GM18526 (cell line): Measurements from ENCODE around the gene SHROOM1.

Source experiments
- POLR2A ChIP-seq: IDR thresholded peaks from 3 replicates; pipeline ENCODE4 v1.6.1; 2011; ENCODE audit not compliant: insufficient read length; ENCODE audit errors: extremely low read depth

SHROOM1 gene, protein sequence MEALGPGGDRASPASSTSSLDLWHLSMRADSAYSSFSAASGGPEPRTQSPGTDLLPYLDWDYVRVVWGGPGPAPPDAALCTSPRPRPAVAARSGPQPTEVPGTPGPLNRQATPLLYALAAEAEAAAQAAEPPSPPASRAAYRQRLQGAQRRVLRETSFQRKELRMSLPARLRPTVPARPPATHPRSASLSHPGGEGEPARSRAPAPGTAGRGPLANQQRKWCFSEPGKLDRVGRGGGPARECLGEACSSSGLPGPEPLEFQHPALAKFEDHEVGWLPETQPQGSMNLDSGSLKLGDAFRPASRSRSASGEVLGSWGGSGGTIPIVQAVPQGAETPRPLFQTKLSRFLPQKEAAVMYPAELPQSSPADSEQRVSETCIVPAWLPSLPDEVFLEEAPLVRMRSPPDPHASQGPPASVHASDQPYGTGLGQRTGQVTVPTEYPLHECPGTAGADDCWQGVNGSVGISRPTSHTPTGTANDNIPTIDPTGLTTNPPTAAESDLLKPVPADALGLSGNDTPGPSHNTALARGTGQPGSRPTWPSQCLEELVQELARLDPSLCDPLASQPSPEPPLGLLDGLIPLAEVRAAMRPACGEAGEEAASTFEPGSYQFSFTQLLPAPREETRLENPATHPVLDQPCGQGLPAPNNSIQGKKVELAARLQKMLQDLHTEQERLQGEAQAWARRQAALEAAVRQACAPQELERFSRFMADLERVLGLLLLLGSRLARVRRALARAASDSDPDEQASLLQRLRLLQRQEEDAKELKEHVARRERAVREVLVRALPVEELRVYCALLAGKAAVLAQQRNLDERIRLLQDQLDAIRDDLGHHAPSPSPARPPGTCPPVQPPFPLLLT

GRCh38 chr5:132830436-132831094, at the start of gene SHROOM1:
Gene SHROOM1 (minus strand): TSS chr5:132830647. CDS start chr5:132826140, 4,507 bp downstream.
- peak; percentile 41 for TF ChIP-seq POLR2A

GRCh38 chr5:132877938-132878337, 47.5 kb upstream of the SHROOM1 start:
- TF ChIP-seq POLR2A: no peak

DNA sequence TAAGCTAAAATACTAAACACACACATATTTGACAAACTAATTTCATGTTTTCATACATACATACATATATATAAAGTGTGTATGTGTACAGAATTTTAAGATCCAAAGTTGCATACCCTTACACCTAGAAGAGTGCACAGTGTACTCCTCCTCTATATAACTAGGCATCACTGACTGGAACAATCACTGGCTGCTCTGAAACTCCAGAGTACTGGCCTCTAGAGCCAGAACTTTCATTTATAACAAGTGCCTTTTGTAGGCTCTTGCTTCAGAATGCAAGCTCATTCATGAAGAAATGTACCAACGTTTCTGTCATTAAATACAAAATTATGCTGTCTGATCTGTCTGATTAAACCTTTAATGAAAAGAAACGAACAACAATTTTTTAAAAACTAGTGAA, 47.0 kb upstream of the SHROOM1 start:
- TF ChIP-seq POLR2A: no peak

GRCh38 chr5:132876020-132876759, 45.7 kb upstream of the SHROOM1 start:
- no peak for TF ChIP-seq POLR2A

DNA sequence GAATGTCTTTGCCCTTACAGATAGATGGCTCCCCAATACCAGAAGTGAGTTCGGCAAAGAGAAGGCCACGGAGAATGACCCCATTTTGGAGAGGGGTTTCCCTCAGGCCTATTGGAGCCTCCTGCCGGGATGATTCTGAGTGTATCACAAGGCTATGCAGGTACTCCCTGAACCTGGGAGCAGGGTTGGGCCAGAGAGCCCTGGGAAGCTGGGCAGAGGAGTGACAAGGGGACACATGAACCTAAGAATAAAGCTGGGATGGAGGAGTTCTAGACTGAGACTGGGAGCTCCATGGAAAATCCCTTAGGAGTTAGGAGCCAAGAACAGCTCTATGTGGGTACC, 43.5 kb upstream of the SHROOM1 start:
- no peak for TF ChIP-seq POLR2A

DNA sequence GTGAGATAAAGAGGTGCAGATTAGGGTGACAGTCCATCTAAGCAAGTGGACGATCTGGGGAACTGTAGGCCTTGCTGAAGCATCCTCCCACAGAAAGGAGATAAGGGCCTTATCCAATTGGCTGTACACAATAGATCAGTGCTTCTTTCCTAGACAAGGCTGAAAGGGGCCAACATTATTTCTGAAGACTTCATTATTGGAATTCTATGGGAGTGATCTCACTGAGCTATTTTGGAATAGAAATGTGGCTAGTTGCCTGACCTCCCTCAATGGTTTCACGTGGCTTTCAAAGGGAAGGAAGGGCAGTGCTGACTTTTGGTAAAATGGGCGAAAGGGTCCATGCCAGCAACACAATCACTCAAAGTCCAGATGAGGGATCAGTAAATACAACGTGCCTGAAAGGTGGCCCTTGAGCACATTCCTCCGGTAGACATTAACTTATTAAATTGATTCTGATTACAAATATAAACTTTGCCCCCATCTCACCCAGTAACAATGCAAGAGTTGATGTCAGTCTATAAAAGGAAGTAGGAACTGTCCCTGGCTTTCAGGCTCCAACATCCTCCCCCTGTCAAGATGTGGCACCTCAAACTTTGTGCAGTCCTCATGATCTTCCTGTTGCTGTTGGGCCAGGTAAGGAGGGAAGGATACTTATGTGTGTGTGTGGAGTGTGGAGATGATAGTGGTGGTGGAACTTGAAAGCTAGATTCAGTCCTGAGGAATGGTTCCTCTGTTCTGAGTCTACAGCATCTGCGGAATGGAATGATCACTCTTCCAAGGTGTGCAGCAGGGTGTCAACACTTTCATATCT, 42.9 kb upstream of the SHROOM1 start, which contains the start of gene LEAP2:
Gene LEAP2 (plus strand): TSS at position 550 of the 811 bp plus-strand sequence. CDS start 27 bp downstream, at position 577.
- TF ChIP-seq POLR2A: no peak

GRCh38 chr5:132872788-132873118, 42.3 kb upstream of the SHROOM1 start:
- TF ChIP-seq POLR2A: peak; percentile 9

GRCh38 chr5:132871459-132872284, 41.2 kb upstream of the SHROOM1 start:
- TF ChIP-seq POLR2A: no peak

GRCh38 chr5:132870801-132871200, 40.4 kb upstream of the SHROOM1 start:
- no peak for TF ChIP-seq POLR2A

GRCh38 chr5:132868754-132869153, 38.3 kb upstream of the SHROOM1 start:
- TF ChIP-seq POLR2A: no peak

DNA sequence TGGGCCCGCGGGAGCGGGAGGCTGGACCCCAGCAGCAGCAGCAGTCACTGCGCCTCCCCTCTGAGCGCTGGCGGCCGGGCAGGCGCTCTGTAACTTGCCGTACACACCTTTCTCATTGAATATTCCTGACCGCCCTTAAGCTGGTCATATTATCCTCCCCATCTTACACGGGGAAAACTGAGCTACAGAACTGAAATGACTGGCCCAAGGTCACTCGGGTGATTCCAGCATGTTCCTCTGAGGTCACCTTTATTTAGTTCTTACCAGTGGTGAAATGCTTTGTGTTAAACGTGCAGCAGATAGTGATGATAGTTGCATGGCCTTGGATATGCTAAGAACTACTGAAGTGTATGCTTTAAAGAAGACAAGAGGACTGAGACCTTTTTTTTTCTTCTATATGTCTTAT, 36.6 kb upstream of the SHROOM1 start:
- no peak for TF ChIP-seq POLR2A

DNA sequence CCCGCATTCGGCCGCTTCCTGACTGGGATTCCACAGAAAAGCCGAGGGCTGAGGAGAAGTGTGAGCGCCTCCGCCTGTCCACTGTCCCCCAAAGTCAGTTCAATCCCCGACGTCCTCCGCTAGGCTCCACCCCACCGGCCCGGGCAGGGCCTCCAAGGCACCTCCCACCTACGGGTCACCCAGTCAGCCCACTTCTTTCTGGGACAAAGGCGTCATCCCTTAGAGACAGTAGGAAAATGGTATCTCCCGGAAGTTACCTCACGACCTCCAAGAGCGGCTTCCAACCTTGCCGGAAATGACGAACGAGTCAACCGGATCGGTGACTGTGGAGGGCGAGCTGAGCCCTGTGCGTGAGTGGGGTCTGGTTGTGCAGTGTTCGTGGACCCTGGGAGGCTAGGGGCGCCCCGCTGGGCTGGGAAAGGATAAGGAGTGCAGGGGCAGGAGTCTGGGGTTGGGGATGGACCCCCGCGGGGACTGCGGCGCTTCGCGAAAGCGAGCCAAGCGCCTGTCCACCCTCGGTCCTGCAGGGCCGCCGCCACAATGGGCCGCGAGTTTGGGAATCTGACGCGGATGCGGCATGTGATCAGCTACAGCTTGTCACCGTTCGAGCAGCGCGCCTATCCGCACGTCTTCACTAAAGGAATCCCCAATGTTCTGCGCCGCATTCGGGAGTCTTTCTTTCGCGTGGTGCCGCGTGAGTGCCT, 36.0 kb upstream of the SHROOM1 start, which contains the start of the genes GDF9 and UQCRQ:
Gene GDF9 (minus strand): TSS at position 128 of the 704 bp plus-strand sequence. CDS start 1,936 bp downstream, outside the sequence.
Gene UQCRQ (plus strand): TSS at position 301 of the 704 bp plus-strand sequence. CDS start 240 bp downstream, at position 541.
- peak; percentile 93 for TF ChIP-seq POLR2A
